ENCODE measurements around the gene STAT5A.
"Not testable (repeated sequence)": the region's sequence is repeated elsewhere in the genome, so short reads cannot be mapped to it uniquely, and the experiment has no call there.

The STAT5A gene

GRCh38 chr17:42301022-42301421, 12.7 kb downstream of the STAT5A start:
- in situ Hi-C loops (cut with HindIII; ENCODE audit: low sequenced_read_pairs): no loop called here
- DNase-seq (ENCODE audit: low read depth): no peak
- H3K4me3 ChIP-seq (ENCODE audit: low read depth, low read length): no peak overlapping the region
- TF ChIP-seq, protein P1, sequence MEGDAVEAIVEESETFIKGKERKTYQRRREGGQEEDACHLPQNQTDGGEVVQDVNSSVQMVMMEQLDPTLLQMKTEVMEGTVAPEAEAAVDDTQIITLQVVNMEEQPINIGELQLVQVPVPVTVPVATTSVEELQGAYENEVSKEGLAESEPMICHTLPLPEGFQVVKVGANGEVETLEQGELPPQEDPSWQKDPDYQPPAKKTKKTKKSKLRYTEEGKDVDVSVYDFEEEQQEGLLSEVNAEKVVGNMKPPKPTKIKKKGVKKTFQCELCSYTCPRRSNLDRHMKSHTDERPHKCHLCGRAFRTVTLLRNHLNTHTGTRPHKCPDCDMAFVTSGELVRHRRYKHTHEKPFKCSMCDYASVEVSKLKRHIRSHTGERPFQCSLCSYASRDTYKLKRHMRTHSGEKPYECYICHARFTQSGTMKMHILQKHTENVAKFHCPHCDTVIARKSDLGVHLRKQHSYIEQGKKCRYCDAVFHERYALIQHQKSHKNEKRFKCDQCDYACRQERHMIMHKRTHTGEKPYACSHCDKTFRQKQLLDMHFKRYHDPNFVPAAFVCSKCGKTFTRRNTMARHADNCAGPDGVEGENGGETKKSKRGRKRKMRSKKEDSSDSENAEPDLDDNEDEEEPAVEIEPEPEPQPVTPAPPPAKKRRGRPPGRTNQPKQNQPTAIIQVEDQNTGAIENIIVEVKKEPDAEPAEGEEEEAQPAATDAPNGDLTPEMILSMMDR (IDR thresholded peaks at IDR 0.05; ENCODE audit: low read depth, low read length, missing control alignments): no peak

- in situ Hi-C loops (cut with HindIII; ENCODE audit: low sequenced_read_pairs): no loop called here
- TF ChIP-seq, protein P1 (IDR thresholded peaks at IDR 0.05; ENCODE audit: low read depth, low read length, missing control alignments): no peak
- H3K4me3 ChIP-seq (ENCODE audit: low read depth, low read length): no peak overlapping the region
- DNase-seq (ENCODE audit: low read depth): no peak
Measured at GRCh38 chr17:42303694-42304093, 15.4 kb downstream of the STAT5A start.

- no peak for DNase-seq (ENCODE audit: low read depth)
- TF ChIP-seq, protein P1 (IDR thresholded peaks at IDR 0.05; ENCODE audit: low read depth, low read length, missing control alignments): no peak
- in situ Hi-C loops (cut with HindIII; ENCODE audit: low sequenced_read_pairs): no loop called here
- H3K4me3 ChIP-seq (ENCODE audit: low read depth, low read length): no peak overlapping the region
Measured at GRCh38 chr17:42304187-42305030, 16.1 kb downstream of the STAT5A start.

DNA sequence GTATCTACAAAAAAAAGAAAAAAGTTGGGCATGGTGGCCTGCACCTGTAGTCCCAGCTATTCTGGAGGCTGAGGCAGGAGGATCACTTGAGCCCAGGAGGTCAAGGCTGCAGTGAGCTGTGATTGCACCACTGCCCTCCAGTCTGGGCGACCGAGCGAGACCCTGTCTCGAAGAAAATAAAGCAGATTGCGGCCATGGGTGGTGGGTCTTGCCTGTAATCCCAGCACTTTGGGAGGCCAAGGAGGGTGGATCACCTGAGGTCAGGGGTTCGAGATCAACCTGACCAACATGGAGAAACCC, 16.7 kb downstream of the STAT5A start:
- H3K4me3 ChIP-seq (ENCODE audit: low read depth, low read length); DNase-seq (ENCODE audit: low read depth); in situ Hi-C loops (cut with HindIII; ENCODE audit: low sequenced_read_pairs): not testable (repeated sequence)

DNA sequence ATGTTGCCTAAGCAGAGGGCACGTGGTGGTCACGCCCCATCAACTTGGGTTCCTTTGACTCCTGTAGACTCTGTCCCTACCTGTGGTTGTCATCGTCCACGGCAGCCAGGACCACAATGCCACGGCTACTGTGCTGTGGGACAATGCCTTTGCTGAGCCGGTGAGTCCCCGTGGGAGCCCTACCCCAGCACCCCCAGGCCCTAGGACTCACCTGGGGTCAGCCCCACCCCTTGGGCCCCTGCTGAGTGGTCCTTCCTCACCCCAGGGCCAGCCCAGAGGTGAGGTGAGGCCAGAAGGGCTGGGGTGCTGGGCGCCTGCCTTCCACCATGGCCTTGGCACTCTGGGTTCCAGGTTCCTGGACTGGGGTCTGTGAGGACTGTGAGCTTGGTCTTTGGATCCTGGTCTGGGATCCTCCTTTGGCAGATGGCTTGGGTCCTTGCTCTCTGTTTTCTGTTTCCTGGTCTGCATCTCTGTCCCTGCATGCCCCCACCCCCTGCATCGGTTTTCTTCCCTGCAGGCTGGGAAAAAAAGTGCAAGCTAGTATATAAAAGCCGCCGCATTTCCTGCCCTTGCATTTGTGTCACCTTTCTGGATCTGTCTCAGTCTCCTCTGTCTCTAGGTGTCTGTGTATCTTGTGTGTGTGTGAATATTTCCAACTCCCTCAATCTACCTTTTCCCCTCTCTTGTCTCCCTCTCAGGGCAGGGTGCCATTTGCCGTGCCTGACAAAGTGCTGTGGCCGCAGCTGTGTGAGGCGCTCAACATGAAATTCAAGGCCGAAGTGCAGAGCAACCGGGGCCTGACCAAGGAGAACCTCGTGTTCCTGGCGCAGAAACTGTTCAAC, 17.5 kb downstream of the STAT5A start:
- TF ChIP-seq, protein P1 (IDR thresholded peaks at IDR 0.05; ENCODE audit: low read depth, low read length, missing control alignments): no peak
- no peak overlapping the region for H3K4me3 ChIP-seq (ENCODE audit: low read depth, low read length)
- in situ Hi-C loops (cut with HindIII; ENCODE audit: low sequenced_read_pairs): no loop called here
- DNase-seq (ENCODE audit: low read depth): no peak

DNA sequence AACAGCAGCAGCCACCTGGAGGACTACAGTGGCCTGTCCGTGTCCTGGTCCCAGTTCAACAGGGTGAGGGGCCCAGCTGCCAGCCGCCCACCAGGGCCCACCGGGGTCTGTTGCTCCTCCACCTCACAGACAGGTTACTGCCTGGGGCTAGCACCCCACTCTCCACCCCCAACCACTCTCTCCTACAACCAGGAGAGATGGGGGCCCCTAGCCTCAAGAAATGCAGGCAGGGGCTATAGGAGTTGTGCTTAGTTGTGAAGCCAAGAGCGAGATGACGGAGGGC, 18.0 kb downstream of the STAT5A start:
- H3K4me3 ChIP-seq (ENCODE audit: low read depth, low read length): no peak overlapping the region
- DNase-seq (ENCODE audit: low read depth): no peak
- in situ Hi-C loops (cut with HindIII; ENCODE audit: low sequenced_read_pairs): no loop called here
- TF ChIP-seq, protein P1 (IDR thresholded peaks at IDR 0.05; ENCODE audit: low read depth, low read length, missing control alignments): no peak

- TF ChIP-seq, protein P1 (IDR thresholded peaks at IDR 0.05; ENCODE audit: low read depth, low read length, missing control alignments): no peak
- DNase-seq (ENCODE audit: low read depth): no peak
- in situ Hi-C loops (cut with HindIII; ENCODE audit: low sequenced_read_pairs): no loop called here
- no peak overlapping the region for H3K4me3 ChIP-seq (ENCODE audit: low read depth, low read length)
Measured at GRCh38 chr17:42307362-42307927, 19.1 kb downstream of the STAT5A start.

Data from astrocyte of the cerebellum (primary cell).